ENCODE data around the gene INA. TPM values are rescaled to one million over a fixed set of nuclear protein-coding genes. Genes with fewer than 3 reads are reported as not detected.

The INA gene
- total RNA-seq, 2 donors from 2014 or later = 3.3 to 3.4 TPM

DNA sequence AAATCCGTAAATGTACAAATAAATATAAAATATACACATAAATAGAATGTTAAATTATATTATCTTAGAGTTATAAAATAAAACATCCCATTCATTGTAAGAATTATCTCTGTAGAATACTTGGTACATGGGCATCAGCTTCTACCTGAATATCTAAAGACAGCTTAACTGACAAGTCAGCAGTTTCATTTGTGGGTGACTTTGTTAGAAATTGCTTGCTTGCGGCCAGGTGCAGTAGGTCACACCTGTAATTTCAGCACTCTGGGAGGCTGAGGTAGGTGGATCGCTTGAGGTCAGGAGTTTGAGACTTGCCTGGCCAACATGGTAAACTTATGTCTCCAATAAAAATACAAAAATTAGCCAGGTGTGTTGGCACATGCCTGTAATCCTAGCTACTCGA, 59.4 kb downstream of the INA start:
- Mint-ChIP-seq H3K27me3 (ENCODE audit: insufficient read depth) (no peaks in the 10 kb centered on the region), H3K4me1 (no peaks in the 10 kb centered on the region), H3K36me3 (ENCODE audit: low read depth) (peaks cover 59% of the 10 kb centered on the region), H3K9me3 (no peaks in the 10 kb centered on the region), H3K4me3 (no peak overlapping the region), H3K27ac (no peak overlapping the region)
- Histone ChIP-seq H3K4me3 (ENCODE audit: low read length) (no peak overlapping the region), H3K36me3 (ENCODE audit: control insufficient read depth, insufficient read depth, low read length) (peaks cover 68% of the 10 kb centered on the region), H3K27ac (ENCODE audit: low read depth, low read length) (no peak overlapping the region), H3K9ac (ENCODE audit: extremely low read depth, low read length, poor library complexity, severe bottlenecking) (no peak overlapping the region), H3K4me1 (ENCODE audit: control insufficient read depth, insufficient read depth, low read length) (no peaks in the 10 kb centered on the region), H3K27me3 (ENCODE audit: control insufficient read depth, insufficient read depth, low read length, poor library complexity, severe bottlenecking) (no peaks in the 10 kb centered on the region), H3K9me3 (ENCODE audit: control insufficient read depth, low read length) (no peaks in the 10 kb centered on the region)
- 83 to 100% methylated on average over 1 to 3 of the region's 4 CpGs for WGBS, 2 experiments (ENCODE audit: insufficient coverage in 1 of 2, insufficient read length in 1 of 2)
- no peak for DNase-seq
- TF ChIP-seq, protein P1, sequence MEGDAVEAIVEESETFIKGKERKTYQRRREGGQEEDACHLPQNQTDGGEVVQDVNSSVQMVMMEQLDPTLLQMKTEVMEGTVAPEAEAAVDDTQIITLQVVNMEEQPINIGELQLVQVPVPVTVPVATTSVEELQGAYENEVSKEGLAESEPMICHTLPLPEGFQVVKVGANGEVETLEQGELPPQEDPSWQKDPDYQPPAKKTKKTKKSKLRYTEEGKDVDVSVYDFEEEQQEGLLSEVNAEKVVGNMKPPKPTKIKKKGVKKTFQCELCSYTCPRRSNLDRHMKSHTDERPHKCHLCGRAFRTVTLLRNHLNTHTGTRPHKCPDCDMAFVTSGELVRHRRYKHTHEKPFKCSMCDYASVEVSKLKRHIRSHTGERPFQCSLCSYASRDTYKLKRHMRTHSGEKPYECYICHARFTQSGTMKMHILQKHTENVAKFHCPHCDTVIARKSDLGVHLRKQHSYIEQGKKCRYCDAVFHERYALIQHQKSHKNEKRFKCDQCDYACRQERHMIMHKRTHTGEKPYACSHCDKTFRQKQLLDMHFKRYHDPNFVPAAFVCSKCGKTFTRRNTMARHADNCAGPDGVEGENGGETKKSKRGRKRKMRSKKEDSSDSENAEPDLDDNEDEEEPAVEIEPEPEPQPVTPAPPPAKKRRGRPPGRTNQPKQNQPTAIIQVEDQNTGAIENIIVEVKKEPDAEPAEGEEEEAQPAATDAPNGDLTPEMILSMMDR (conservative IDR thresholded peaks at IDR 0.05) = no peak

Other genes starting within 250 kb of the INA start
- gene NT5C2, start 83.9 kb upstream of the INA start, total RNA-seq = 100 to 1,000 TPM; 122 to 148 TPM
- gene RPEL1, start 31.3 kb upstream of the INA start, total RNA-seq = not detected
- 10 to 100 TPM; 18.9 to 20.5 TPM for gene PCGF6, start 74.0 kb downstream of the INA start, total RNA-seq
- gene TAF5, start 90.8 kb downstream of the INA start, total RNA-seq = 10 to 100 TPM in 1 of 2 donors, 1 to 10 TPM in 1; 8.4 to 10.1 TPM
- 100 to 1,000 TPM; 360 to 396 TPM for gene ATP5MK, start 119.3 kb downstream of the INA start, total RNA-seq
- 10 to 100 TPM; 62.3 to 65.8 TPM for gene PDCD11, start 119.5 kb downstream of the INA start, total RNA-seq
- gene CALHM2, start 175.2 kb downstream of the INA start, total RNA-seq = 1 to 10 TPM; 1.0 to 3.1 TPM
- gene CALHM1, start 181.8 kb downstream of the INA start, total RNA-seq = not detected
- gene CALHM3, start 202.1 kb downstream of the INA start, total RNA-seq = not detected
- gene NEURL1, start 216.6 kb downstream of the INA start, total RNA-seq = under 1 TPM; 0.37 to 0.38 TPM